Endothelial cell (in vitro differentiated cells): Measurements from ENCODE around the gene PPP2R5D. TPM values are rescaled to one million over a fixed set of nuclear protein-coding genes. Genes with fewer than 3 reads are reported as not detected.

Experiments used
- DNase-seq: peaks from one replicate; pipeline ENCODE4 v3.0.0; 2021; ENCODE audit warnings: low spot score
- H3K27ac Mint-ChIP-seq: one replicate; pipeline ENCODE4 v1.8.0; 2021; ENCODE audit warnings: mixed read lengths, inconsistent platforms; ENCODE audit not compliant: unreplicated experiment
- H3K27me3 Mint-ChIP-seq: one replicate; pipeline ENCODE4 v1.8.0; 2021; ENCODE audit warnings: mild to moderate bottlenecking, moderate library complexity, mixed read lengths, inconsistent platforms; ENCODE audit not compliant: unreplicated experiment
- H3K36me3 Mint-ChIP-seq: one replicate; pipeline ENCODE4 v1.8.0; 2021; ENCODE audit warnings: mild to moderate bottlenecking, low read depth, mixed read lengths, inconsistent platforms; ENCODE audit not compliant: unreplicated experiment
- H3K4me1 Mint-ChIP-seq: one replicate; pipeline ENCODE4 v1.8.0; 2021; ENCODE audit warnings: mild to moderate bottlenecking, mixed read lengths, inconsistent platforms; ENCODE audit not compliant: unreplicated experiment
- H3K4me3 Mint-ChIP-seq: one replicate; pipeline ENCODE4 v1.8.0; 2021; ENCODE audit warnings: mild to moderate bottlenecking, mixed read lengths, inconsistent platforms; ENCODE audit not compliant: unreplicated experiment
- H3K9me3 Mint-ChIP-seq: one replicate; pipeline ENCODE4 v1.8.0; 2021; ENCODE audit warnings: mixed read lengths, inconsistent platforms; ENCODE audit not compliant: unreplicated experiment
- total RNA-seq: library from RNA; stranded (reverse); fragmentation: NEBNext Ultra II Directional; extraction: Animal tissue kit (Norgen Biotek cat#: 25700); gene quantifications from one replicate; pipeline ENCODE4 v1.2.1, GENCODE V29; 2021; ENCODE audit not compliant: unreplicated experiment
- TF ChIP-seq, protein P1 (sequence below): fragments of 200-600 bp; sonication (generic); IDR thresholded peaks from one replicate; pipeline ENCODE4 v1.5.0; 2021; ENCODE audit warnings: antibody characterized with exemption; ENCODE audit not compliant: unreplicated experiment

PPP2R5D gene
- total RNA-seq, 1 donor from 2014 or later, result 58.0 TPM

GRCh38 chr6:43016176-43016942, 32.0 kb downstream of the PPP2R5D start:
- H3K36me3 Mint-ChIP-seq, result peaks cover 33% of the 10 kb centered on the region

DNA sequence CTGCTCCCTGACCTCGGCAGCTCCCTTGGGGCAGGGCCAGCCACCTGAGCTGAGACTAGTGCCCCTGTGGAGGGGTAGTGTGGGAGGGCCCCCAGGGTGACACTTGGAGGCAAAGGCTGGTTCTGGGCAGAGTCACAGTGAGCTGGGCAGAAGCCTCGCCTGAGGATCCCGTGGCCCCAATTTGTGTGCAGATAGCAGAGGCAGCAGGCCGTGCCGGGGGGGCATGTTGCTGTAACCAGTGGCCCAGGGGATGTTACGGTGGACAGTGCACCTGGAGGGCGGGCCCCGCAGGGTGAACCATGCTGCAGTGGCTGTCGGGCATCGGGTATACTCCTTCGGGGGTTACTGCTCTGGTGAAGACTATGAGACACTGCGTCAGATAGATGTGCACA, 32.6 kb downstream of the PPP2R5D start:
- Mint-ChIP-seq H3K27me3 (peaks cover 16% of the 10 kb centered on the region), H3K9me3 (no peaks in the 10 kb centered on the region), H3K4me3 (peak overlapping the region; percentile 56), H3K27ac (peak overlapping the region; percentile 89), H3K36me3 (peaks cover 29% of the 10 kb centered on the region), H3K4me1 (peaks cover 74% of the 10 kb centered on the region)
- TF ChIP-seq, protein P1, sequence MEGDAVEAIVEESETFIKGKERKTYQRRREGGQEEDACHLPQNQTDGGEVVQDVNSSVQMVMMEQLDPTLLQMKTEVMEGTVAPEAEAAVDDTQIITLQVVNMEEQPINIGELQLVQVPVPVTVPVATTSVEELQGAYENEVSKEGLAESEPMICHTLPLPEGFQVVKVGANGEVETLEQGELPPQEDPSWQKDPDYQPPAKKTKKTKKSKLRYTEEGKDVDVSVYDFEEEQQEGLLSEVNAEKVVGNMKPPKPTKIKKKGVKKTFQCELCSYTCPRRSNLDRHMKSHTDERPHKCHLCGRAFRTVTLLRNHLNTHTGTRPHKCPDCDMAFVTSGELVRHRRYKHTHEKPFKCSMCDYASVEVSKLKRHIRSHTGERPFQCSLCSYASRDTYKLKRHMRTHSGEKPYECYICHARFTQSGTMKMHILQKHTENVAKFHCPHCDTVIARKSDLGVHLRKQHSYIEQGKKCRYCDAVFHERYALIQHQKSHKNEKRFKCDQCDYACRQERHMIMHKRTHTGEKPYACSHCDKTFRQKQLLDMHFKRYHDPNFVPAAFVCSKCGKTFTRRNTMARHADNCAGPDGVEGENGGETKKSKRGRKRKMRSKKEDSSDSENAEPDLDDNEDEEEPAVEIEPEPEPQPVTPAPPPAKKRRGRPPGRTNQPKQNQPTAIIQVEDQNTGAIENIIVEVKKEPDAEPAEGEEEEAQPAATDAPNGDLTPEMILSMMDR, result no peak
- no peak for DNase-seq

More at GRCh38 chr6:43016176-43016942, 32.0 kb downstream of the PPP2R5D start:
- TF ChIP-seq, protein P1, result no peak
- Mint-ChIP-seq H3K27ac (peak overlapping the region; percentile 48), H3K27me3 (peaks cover 16% of the 10 kb centered on the region), H3K4me1 (peaks cover 77% of the 10 kb centered on the region), H3K9me3 (no peaks in the 10 kb centered on the region), H3K4me3 (peak overlapping the region; percentile 56)
- no peak for DNase-seq

DNA sequence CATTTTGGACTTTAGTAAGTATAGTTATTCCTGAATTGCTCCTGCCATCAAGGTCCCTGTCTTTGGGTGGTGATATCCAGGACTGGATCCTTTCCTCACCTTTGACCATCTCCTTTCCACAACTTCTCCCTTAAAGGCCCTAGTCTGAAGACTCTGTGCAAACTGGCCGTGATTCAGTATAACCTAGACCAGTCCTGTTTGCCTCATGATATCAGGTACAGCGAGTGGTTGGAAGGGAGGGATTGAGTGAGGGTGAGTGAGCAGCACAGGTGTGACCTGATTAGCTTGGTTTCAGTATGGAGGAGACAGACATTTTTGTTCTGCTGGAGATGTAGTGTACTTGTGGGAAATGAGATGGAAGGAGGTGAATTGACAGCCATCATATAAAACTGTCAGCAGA, 34.8 kb downstream of the PPP2R5D start:
- Mint-ChIP-seq H3K27ac (peak overlapping the region; percentile 89), H3K4me1 (peaks cover 63% of the 10 kb centered on the region), H3K27me3 (peaks cover 15% of the 10 kb centered on the region), H3K36me3 (peaks cover 19% of the 10 kb centered on the region), H3K4me3 (peak overlapping the region; percentile 86), H3K9me3 (no peaks in the 10 kb centered on the region)
- no peak for DNase-seq
- TF ChIP-seq, protein P1, result no peak

DNA sequence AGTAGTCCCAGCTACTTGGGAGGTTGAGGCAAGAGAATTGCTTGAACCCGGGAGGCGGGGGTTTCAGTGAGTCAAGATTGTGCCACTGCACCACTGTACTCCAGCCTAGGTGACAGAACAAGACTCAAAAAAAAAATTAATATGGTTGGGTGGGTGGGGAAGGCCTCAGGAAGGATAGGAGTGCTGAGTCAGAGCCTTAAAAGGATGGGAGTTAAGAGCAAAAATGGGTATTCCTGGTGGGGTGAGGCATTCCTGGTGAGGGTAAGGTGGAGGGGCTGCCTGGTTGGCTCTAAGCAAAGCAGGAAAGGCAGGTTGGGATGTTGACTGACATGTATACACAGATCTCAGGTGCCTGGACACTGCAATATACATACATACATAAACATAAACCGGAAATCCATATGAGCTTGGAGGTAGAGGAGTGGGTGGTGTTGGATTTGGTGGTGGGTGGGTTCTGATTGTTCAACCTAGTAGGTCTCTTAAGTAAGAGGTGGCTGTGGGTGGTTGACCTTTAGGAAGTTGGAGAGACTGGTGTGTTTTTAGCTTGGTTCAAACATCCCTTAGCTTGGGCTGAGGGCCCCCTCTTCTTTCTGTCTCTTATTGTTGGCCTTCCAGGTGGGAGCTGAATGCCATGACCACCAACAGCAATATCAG, 35.8 kb downstream of the PPP2R5D start:
- DNase-seq, result no peak
- Mint-ChIP-seq H3K4me3 (peak overlapping the region; percentile 74), H3K27ac (peak overlapping the region; percentile 87), H3K9me3 (no peaks in the 10 kb centered on the region), H3K4me1 (peaks cover 54% of the 10 kb centered on the region), H3K36me3 (peaks cover 29% of the 10 kb centered on the region), H3K27me3 (peaks cover 14% of the 10 kb centered on the region)
- TF ChIP-seq, protein P1, result no peak

DNA sequence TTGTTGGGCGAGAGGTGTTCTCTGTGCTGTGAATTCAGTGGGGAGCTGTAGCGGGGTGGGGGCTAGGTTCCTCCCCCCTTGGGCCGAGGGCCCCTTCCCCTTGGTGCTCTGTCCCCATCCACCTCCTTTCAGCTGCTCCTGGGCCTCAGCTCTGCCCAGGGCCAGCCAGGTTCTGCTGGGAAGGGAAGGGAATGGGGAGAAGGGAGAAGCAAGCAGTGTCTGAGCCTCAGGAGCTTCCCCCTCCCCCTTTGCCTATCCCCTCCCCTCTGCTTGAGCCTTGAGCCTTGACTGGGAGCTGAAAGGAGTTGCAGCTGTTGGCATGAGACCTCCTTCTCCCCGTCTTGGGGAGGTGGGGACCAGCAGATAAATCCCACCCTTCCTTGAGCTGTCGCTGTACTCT, 36.5 kb downstream of the PPP2R5D start:
- DNase-seq, result no peak
- H3K9me3 Mint-ChIP-seq, result no peaks in the 10 kb centered on the region
- peak overlapping the region; percentile 89 for H3K4me3 Mint-ChIP-seq
- TF ChIP-seq, protein P1, result no peak
- peaks cover 30% of the 10 kb centered on the region for H3K36me3 Mint-ChIP-seq
- H3K4me1 Mint-ChIP-seq, result peaks cover 50% of the 10 kb centered on the region
- peaks cover 14% of the 10 kb centered on the region for H3K27me3 Mint-ChIP-seq
- H3K27ac Mint-ChIP-seq, result peak overlapping the region; percentile 74
